ENCODE results near the gene PDS5A.
"Not testable (repeated sequence)": the region's sequence is repeated elsewhere in the genome, so short reads cannot be mapped to it uniquely, and the experiment has no call there.

PDS5A gene

GRCh38 chr4:39963656-39964055, 14.1 kb downstream of the PDS5A start:
- DNase-seq, result no peak

- no peak for DNase-seq
These were observed 16.3 kb downstream of the PDS5A start for GRCh38 chr4:39961311-39961877.

GRCh38 chr4:39950861-39951481, 26.7 kb downstream of the PDS5A start:
- DNase-seq, result no peak

GRCh38 chr4:39947963-39948362, 29.7 kb downstream of the PDS5A start:
- DNase-seq, result no peak

GRCh38 chr4:39947417-39947816, 30.3 kb downstream of the PDS5A start:
- DNase-seq, result no peak

GRCh38 chr4:39944245-39944644, 33.5 kb downstream of the PDS5A start:
- not testable (repeated sequence) for DNase-seq

GRCh38 chr4:39942507-39942906, 35.2 kb downstream of the PDS5A start:
- DNase-seq, result no peak

GRCh38 chr4:39941682-39942217, 36.0 kb downstream of the PDS5A start:
- no peak for DNase-seq

GRCh38 chr4:39937683-39938268, 39.9 kb downstream of the PDS5A start:
- no peak for DNase-seq

GRCh38 chr4:39936565-39937418, 40.9 kb downstream of the PDS5A start:
- DNase-seq, result no peak

GRCh38 chr4:39933671-39934590, 43.8 kb downstream of the PDS5A start:
- DNase-seq, result no peak

- DNase-seq, result no peak
These were observed 44.8 kb downstream of the PDS5A start for GRCh38 chr4:39932776-39933402.

- no peak for DNase-seq
These were observed 46.2 kb downstream of the PDS5A start for GRCh38 chr4:39931441-39931901.

- DNase-seq, result no peak
These were observed 49.2 kb downstream of the PDS5A start for GRCh38 chr4:39928538-39928937.

GRCh38 chr4:39924014-39924413, 53.7 kb downstream of the PDS5A start:
- no peak for DNase-seq

- no peak for DNase-seq
These were observed 55.3 kb downstream of the PDS5A start for GRCh38 chr4:39922399-39922798.

GRCh38 chr4:39913471-39913870, 64.2 kb downstream of the PDS5A start:
- no peak for DNase-seq

GRCh38 chr4:39910064-39910463, 67.6 kb downstream of the PDS5A start:
- DNase-seq, result no peak

- DNase-seq, result no peak
These were observed 69.4 kb downstream of the PDS5A start for GRCh38 chr4:39908284-39908683.

- no peak for DNase-seq
These were observed 72.1 kb downstream of the PDS5A start for GRCh38 chr4:39905656-39906055.

GRCh38 chr4:39905019-39905418, 72.7 kb downstream of the PDS5A start:
- DNase-seq, result not testable (repeated sequence)

GRCh38 chr4:39900966-39901365, 76.7 kb downstream of the PDS5A start:
- DNase-seq, result no peak
